Panc1 (cell line): ENCODE measurements around the gene KCNMA1. TPM values are rescaled to one million over a fixed set of nuclear protein-coding genes. Genes with fewer than 3 reads are reported as not detected.

Experiments used
- ATAC-seq: fragments of 200-7000 bp; cut with Tn5 transposase; 2 replicates; pipeline ENCODE4 v1.9.1; 2020; ENCODE audit warnings: mild to moderate bottlenecking, moderate library complexity
- BruUV-seq: library from RNA; stranded (reverse); fragments of 400-500 nt; replicated peaks from 2 replicates; lab custom pipeline; 2021; lab: Mats Ljungman, UMichigan
- CTCF ChIA-PET: fragments of 300-600 bp; sonication (Branson Sonifier 250); formaldehyde crosslinking; loops from one replicate; lab custom pipeline; 2022; ENCODE audit warnings: antibody characterized with exemption; lab: Charles Lee
- POLR2A ChIA-PET: fragments of 300-600 bp; sonication (Branson Sonifier 250); formaldehyde crosslinking; loops from one replicate; lab custom pipeline; 2022; ENCODE audit warnings: antibody characterized with exemption; lab: Charles Lee
- DNase-seq: peaks from one replicate; pipeline ENCODE4 v3.0.0-alpha.2; 2010; ENCODE audit warnings: low read depth, low spot score
- H3K27ac ChIP-seq: 2 replicates; pipeline ENCODE4 v1.5.1; 2011; ENCODE audit warnings: mild to moderate bottlenecking, low read length, inconsistent platforms
- H3K27me3 ChIP-seq: fragments of 200-500 bp; sonication (Bioruptor generic); 2 replicates; pipeline ENCODE4 v1.6.0; 2014; ENCODE audit warnings: low read length, inconsistent platforms; ENCODE audit not compliant: control insufficient read depth, insufficient read depth
- H3K36me3 ChIP-seq: fragments of 200-500 bp; sonication (Bioruptor generic); 2 replicates; pipeline ENCODE4 v1.5.1; 2014; ENCODE audit warnings: inconsistent platforms, mild to moderate bottlenecking, low read length, moderate library complexity; ENCODE audit not compliant: control insufficient read depth, insufficient read depth
- H3K4me1 ChIP-seq: 2 replicates; pipeline ENCODE4 v1.5.1; 2011; ENCODE audit warnings: inconsistent platforms, mild to moderate bottlenecking, low read length, moderate library complexity; ENCODE audit not compliant: control insufficient read depth, insufficient read depth
- H3K4me3 ChIP-seq, 2 experiments: 2 replicates each; pipeline ENCODE4 v1.5.1; 2011 to 2012; ENCODE audit warnings: low read depth in 2 of 2, low read length in 2 of 2, mild to moderate bottlenecking in 2 of 2, inconsistent platforms in 1 of 2, moderate library complexity in 1 of 2
- H3K9me3 ChIP-seq: fragments of 200-500 bp; sonication (Bioruptor generic); 2 replicates; pipeline ENCODE4 v1.5.1; 2014; ENCODE audit warnings: low read depth, mild to moderate bottlenecking, inconsistent platforms, low read length, moderate library complexity; ENCODE audit not compliant: control insufficient read depth, insufficient read depth
- POLR2AphosphoS5 ChIP-seq: IDR thresholded peaks from 2 replicates; pipeline ENCODE4 v1.6.1; 2012; ENCODE audit warnings: mild to moderate bottlenecking, low read depth, low read length, moderate library complexity
- SIN3A ChIP-seq: IDR thresholded peaks from 2 replicates; pipeline ENCODE4 v1.6.1; 2012; ENCODE audit warnings: low read depth, mild to moderate bottlenecking, low read length, moderate library complexity, borderline replicate concordance; ENCODE audit not compliant: insufficient read depth
- TCF7L2 ChIP-seq: IDR thresholded peaks from 2 replicates; pipeline ENCODE4 v1.6.1; 2011; ENCODE audit warnings: mild to moderate bottlenecking, low read depth, low read length, inconsistent platforms
- in situ Hi-C: cut with HindIII; loops from 2 replicates; pipeline ENCODE4 v1.10.0; 2016; ENCODE audit warnings: low sequenced_read_pairs, low pct_unique_long_range_greater_than_20kb
- intact Hi-C: fragments of 100-400 bp; cut with micrococcal nuclease; formaldehyde crosslinking; loops from one replicate; pipeline ENCODE4 v1.10.0; 2022; ENCODE audit not compliant: unreplicated experiment
- total RNA-seq: library from RNA; stranded (reverse); gene quantifications from one replicate; pipeline ENCODE4 v1.2.1, GENCODE V29; 2021; ENCODE audit not compliant: unreplicated experiment
- TF ChIP-seq, protein P1 (sequence below): fragments of 450-650 bp; IDR thresholded peaks from 2 replicates; pipeline ENCODE4 v1.5.1; 2017; ENCODE audit warnings: mild to moderate bottlenecking
- TF ChIP-seq, protein P2 (sequence below), 2 experiments: IDR thresholded peaks; 2 replicates each; pipeline ENCODE4 v1.6.1; 2011 to 2012; ENCODE audit warnings: low read depth in 2 of 2, control low read depth in 1 of 2, low read length in 1 of 2, mild to moderate bottlenecking in 1 of 2, moderate library complexity in 1 of 2; ENCODE audit not compliant: insufficient read depth in 1 of 2

KCNMA1 gene
- total RNA-seq, 1 experiment from 2014 or later: 91.9 TPM

DNA sequence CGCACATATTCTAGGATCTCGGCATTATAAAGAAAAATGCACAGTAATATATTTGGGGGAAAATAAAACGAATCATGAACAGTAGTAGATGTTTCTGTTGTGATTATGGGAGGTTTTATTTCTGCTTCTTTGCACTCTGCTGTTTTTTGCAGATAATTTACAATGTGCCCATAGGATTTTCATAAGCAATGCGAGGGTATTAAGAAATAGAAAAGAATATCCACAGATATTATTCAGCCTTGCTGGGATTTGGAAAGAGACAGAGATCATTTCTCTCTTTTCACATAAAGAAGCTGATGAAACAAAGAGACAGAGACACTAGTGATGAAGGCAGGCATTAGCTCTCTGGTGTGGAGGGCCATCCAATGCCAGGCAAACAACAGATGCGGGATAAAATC is 158.6 kb downstream of the KCNMA1 start:
- ATAC-seq (no peak), DNase-seq (no peak)
- H3K27ac ChIP-seq: no peak overlapping the region
- H3K36me3 ChIP-seq: no peaks in the 10 kb centered on the region
- H3K4me3 ChIP-seq: no peak overlapping the region
- TF ChIP-seq, protein P1, sequence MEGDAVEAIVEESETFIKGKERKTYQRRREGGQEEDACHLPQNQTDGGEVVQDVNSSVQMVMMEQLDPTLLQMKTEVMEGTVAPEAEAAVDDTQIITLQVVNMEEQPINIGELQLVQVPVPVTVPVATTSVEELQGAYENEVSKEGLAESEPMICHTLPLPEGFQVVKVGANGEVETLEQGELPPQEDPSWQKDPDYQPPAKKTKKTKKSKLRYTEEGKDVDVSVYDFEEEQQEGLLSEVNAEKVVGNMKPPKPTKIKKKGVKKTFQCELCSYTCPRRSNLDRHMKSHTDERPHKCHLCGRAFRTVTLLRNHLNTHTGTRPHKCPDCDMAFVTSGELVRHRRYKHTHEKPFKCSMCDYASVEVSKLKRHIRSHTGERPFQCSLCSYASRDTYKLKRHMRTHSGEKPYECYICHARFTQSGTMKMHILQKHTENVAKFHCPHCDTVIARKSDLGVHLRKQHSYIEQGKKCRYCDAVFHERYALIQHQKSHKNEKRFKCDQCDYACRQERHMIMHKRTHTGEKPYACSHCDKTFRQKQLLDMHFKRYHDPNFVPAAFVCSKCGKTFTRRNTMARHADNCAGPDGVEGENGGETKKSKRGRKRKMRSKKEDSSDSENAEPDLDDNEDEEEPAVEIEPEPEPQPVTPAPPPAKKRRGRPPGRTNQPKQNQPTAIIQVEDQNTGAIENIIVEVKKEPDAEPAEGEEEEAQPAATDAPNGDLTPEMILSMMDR: no peak
- TF ChIP-seq, protein P2, sequence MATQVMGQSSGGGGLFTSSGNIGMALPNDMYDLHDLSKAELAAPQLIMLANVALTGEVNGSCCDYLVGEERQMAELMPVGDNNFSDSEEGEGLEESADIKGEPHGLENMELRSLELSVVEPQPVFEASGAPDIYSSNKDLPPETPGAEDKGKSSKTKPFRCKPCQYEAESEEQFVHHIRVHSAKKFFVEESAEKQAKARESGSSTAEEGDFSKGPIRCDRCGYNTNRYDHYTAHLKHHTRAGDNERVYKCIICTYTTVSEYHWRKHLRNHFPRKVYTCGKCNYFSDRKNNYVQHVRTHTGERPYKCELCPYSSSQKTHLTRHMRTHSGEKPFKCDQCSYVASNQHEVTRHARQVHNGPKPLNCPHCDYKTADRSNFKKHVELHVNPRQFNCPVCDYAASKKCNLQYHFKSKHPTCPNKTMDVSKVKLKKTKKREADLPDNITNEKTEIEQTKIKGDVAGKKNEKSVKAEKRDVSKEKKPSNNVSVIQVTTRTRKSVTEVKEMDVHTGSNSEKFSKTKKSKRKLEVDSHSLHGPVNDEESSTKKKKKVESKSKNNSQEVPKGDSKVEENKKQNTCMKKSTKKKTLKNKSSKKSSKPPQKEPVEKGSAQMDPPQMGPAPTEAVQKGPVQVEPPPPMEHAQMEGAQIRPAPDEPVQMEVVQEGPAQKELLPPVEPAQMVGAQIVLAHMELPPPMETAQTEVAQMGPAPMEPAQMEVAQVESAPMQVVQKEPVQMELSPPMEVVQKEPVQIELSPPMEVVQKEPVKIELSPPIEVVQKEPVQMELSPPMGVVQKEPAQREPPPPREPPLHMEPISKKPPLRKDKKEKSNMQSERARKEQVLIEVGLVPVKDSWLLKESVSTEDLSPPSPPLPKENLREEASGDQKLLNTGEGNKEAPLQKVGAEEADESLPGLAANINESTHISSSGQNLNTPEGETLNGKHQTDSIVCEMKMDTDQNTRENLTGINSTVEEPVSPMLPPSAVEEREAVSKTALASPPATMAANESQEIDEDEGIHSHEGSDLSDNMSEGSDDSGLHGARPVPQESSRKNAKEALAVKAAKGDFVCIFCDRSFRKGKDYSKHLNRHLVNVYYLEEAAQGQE (IDR thresholded peaks at IDR 0.05; ENCODE audit: insufficient read depth in 1 of 2, low read depth in 2 of 2, low read length in 1 of 2): no peak
- no peak for TF ChIP-seq TCF7L2
- no peak for TF ChIP-seq POLR2AphosphoS5
- TF ChIP-seq SIN3A: no peak
- H3K27me3 ChIP-seq: no peaks in the 10 kb centered on the region
- H3K9me3 ChIP-seq: no peaks in the 10 kb centered on the region
- intact Hi-C loops (no loop called here), in situ Hi-C loops (no loop called here)
- ChIA-PET CTCF (no interaction called here), POLR2A (no interaction called here)
- H3K4me1 ChIP-seq: peaks cover 24% of the 10 kb centered on the region
- no TSS peak for BruUV-seq

GRCh38 chr10:77478247-77478961 is 159.2 kb downstream of the KCNMA1 start:
- in situ Hi-C loops: no loop called here
- TF ChIP-seq SIN3A (no peak), POLR2AphosphoS5 (no peak), TCF7L2 (no peak)
- TF ChIP-seq, protein P2 (IDR thresholded peaks at IDR 0.05; ENCODE audit: insufficient read depth in 1 of 2, low read depth in 2 of 2, low read length in 1 of 2): no peak
- TF ChIP-seq, protein P1: no peak
- Histone ChIP-seq H3K9me3 (no peaks in the 10 kb centered on the region), H3K27ac (no peak overlapping the region), H3K4me3 (no peak overlapping the region), H3K4me1 (peaks cover 24% of the 10 kb centered on the region), H3K36me3 (no peaks in the 10 kb centered on the region), H3K27me3 (no peaks in the 10 kb centered on the region)
- BruUV-seq: no TSS peak
- CTCF ChIA-PET: no interaction called here
- ATAC-seq (peak; percentile 68), DNase-seq (peak; percentile 50)
- POLR2A ChIA-PET: no interaction called here
- intact Hi-C loops: no loop called here
